Stimulated activated CD4-positive, alpha-beta T cell treated with anti-CD3 and anti-CD28 coated beads, Interleukin-15, amount 100 ng/mL, for 1 hour (primary cell): ENCODE data around the gene ARHGEF28.

Experiments
- DNase-seq, 2 donors: peaks; one replicate each; pipeline ENCODE4 v3.0.0-alpha.2; 2020; ENCODE audit warnings: low read depth in 1 of 2, low spot score in 1 of 2

The ARHGEF28 gene

GRCh38 chr5:73623060-73623459, 2.9 kb upstream of the ARHGEF28 start:
- DNase-seq, result no peak

DNA sequence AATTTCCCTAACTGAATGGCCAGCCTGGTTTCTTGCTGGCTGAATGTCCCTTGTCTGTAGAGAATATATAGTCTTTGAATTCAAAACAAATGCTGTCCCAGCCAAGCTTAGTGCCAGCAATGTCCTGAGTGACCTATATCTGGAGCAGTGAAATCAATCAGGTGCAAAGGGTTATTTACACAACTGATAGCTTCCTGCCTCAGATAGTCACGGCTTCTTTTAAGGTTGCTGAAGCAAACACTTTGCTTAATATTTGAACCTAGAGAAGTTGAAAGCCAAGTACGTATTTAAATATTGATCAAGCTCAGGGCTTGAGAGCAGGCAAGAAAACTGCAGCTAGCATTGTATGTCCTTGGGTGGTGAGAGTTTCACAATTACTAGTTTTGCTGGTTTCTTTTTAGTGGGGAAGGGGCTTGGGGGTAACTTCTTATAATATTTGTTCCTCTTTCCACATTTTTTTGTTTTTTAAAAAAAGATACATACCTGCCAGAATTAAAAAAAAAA, 2.0 kb upstream of the ARHGEF28 start:
- no peak for DNase-seq

DNA sequence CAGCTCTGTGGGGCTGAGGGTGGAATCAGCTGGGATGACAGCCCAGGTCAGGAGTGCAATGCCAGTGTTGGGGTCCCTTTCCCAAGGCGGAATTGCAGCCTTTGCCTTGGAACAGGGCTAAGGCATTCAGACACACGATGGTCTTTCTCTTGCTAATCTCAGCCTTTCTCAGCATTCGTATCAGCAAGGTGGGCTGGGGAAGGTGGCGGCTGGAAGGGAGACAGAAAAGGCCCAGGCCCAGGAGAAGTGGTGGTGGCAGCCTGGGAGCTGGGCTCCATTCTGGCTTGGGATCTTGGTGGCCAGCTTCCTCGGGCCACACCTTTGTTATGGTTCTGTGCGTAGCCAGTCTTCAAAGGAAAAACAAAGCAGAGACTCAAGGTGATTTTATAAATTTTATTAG, 1.1 kb upstream of the ARHGEF28 start:
- no peak for DNase-seq

DNA sequence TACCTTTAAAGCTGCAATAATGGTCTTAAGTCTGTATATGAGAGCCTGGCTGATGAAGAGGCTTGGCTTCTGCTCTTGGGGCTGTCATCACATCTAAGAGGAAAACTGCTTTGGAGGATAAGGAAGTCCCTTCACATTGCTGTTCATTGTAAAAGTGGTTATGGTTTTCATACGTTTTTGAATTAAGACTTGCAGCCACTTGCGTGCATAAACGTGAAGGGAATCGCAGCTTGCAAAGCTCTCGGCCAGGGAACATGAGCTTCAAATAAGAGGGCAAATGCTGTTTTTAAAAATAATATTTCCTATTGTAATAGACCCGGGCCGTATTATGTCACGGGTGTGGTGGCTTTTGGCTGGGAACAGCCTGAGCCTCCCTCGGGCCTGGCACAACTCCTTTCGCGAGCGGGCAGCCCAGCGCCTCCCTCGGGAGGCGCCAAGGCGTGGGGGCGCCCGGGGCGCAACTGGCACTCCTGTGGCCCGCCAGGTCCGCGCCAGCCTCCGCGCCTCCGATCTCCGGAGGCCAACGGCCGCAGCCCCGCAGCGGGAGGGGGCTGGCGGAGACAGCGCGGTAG, 538 bp upstream of the ARHGEF28 start:
- DNase-seq, result no peak

GRCh38 chr5:73626814-73627313, 868 bp downstream of the ARHGEF28 start:
- no peak for DNase-seq

DNA sequence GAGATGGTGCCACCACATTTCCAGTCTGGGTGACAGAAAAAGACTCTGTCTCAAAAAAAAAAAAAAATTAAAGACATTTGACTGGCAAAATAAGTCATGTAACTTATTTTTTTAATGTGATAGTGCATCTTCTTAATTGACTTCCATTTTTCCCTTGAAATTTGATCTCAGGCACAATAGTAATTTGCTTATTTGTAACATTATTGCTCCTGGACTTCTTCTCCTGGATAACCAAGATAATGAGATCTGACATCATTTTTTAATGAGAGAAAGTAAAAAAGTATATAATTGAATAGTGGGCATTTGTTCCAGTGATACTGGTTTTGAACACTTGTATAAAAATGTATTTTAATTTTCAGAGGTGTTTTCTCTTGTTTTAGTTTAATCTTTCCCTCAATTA, 3.5 kb downstream of the ARHGEF28 start:
- DNase-seq, result no peak

- no peak for DNase-seq
Observed at GRCh38 chr5:73630765-73631164, 4.8 kb downstream of the ARHGEF28 start.

GRCh38 chr5:73631500-73631899, 5.5 kb downstream of the ARHGEF28 start:
- DNase-seq, result no peak

GRCh38 chr5:73633060-73633459, 7.1 kb downstream of the ARHGEF28 start:
- DNase-seq, result no peak

DNA sequence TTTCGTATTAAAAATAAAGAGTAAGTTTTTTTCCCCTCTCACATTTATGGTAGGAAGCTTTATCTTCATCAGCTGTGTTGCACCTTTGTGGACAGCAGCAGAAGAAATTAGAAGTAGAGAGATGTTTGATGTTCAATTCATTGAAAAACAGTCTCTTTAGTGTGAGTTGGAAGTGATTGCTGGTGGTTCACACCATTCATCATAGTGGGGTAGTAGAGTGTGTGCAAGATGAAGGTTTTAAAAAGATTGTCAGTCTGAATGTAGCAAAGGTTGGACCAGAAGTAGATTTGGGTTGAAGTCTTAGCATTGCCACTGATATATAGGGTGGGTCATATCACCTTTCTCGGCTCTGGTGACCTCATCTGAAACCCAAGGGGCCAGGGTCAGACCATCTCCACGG, 10.4 kb downstream of the ARHGEF28 start:
- no peak for DNase-seq

- no peak for DNase-seq
Observed at GRCh38 chr5:73637565-73637964, 11.6 kb downstream of the ARHGEF28 start.

GRCh38 chr5:73638344-73639095, 12.5 kb downstream of the ARHGEF28 start:
- no peak for DNase-seq

- no peak for DNase-seq
Observed at GRCh38 chr5:73640861-73641320, 14.9 kb downstream of the ARHGEF28 start.

- no peak for DNase-seq
Observed at GRCh38 chr5:73641811-73642210, 15.8 kb downstream of the ARHGEF28 start.

DNA sequence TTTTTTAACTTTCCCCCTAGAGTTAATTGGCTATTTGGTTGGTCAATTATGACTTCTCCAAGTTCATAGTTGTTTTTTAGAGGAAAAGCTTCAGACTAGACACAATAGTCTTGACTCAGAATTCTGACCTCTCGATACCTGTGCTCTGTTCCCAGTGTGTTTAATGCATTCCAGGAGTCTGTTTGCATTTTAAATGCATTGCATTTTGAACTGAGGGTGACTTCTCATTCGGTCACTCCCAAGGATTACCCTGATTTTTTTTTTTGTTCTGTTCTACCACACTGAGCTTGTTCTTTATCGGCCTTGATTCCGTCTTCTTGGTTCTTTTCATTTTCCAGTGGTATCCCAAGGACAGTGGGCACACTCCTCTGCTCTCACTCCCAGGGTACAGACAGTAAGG, 16.3 kb downstream of the ARHGEF28 start:
- DNase-seq, result no peak

GRCh38 chr5:73644385-73644963, 18.5 kb downstream of the ARHGEF28 start:
- no peak for DNase-seq

DNA sequence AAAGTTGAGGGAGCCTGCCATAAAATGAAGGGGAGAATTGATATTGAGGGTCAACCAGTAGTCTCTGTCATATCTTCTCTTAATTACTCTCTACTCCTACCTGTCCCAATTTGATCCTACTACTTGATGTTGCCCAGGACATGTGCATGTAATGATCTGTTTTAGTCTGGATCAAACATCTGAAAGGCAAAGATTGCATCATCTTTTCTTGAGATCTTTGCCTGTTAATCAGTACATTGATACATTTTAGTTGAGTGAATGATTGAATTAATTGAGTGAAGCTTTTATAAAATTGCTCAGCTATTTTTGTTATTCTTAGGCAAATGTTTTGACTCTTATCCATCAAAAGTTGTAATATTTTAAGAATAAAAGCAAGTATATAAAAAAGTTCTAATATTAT, 21.7 kb downstream of the ARHGEF28 start:
- DNase-seq, result no peak

DNA sequence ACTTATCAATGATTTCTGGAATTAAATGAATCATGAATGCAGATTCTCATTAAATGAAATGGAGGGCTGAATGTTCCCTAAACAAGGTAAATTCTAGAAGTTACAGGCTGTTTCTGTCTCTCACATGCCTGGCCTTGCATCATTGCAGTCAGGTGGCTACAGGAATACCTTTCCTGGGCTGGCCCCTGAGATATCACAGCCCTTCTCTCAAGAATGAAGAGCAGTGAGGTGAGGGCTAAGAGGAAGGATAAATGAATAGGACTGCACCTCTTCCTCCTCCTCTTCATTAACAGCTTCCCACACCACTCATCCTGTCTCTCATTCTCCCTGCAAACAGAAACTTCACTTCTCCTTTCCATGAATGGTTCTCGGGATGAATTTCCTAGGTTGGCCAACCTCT, 22.5 kb downstream of the ARHGEF28 start:
- DNase-seq, result no peak

DNA sequence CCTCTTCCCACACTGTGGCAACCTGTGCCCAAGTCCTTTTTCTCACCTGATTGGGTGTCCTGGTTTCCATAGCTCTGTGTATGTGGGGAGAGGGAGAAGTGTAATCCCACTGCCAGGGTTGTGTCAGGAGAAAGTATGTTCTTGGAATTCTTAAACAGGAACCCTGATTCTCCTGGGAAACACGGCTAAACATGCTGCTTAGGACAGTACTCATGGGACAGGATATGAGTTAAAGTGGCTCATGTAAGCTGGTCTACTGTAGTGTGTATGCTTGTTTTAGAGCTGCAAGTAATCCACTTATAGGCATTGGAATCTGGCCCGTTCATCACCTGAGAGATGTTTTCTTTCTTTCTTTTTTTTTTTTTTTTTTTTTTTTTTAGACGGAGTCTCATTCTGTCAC, 23.9 kb downstream of the ARHGEF28 start:
- no peak for DNase-seq

GRCh38 chr5:73652391-73652790, 26.4 kb downstream of the ARHGEF28 start:
- no peak for DNase-seq

GRCh38 chr5:73654171-73654811, 28.3 kb downstream of the ARHGEF28 start:
- no peak for DNase-seq
